ENCODE measurements around the gene AP5B1. TPM values are rescaled to one million over a fixed set of nuclear protein-coding genes. Genes with fewer than 3 reads are reported as not detected.

The AP5B1 gene
- total and polyA plus RNA-seq, 9 of the 15 experiments (the other 6 are each of a cell fraction or from before 2014, with no cell fraction given) = 0.51 to 24.2 (median 5.1) TPM

- ChIA-PET POLR2A (interaction anchor here (0.6 to 3.3 kb wide), 4 partner anchors 11 to 163 kb away, joined by 3 to 18 read pairs (median 10); partner anchors contain the start of gene MUS81), CTCF (ENCODE audit: low intra/inter-chr PET ratio) (interaction anchor here (2.6 kb wide), 1 partner anchor 39 kb away, joined by 31 read pairs; no protein-coding TSS in a partner anchor)
- Histone ChIP-seq H4K20me1 (replicated peaks; ENCODE audit: control insufficient read depth, insufficient read depth, low read length) (peaks cover 8% of the 10 kb centered on the region; the same call in 1 of the 2 replicates), H3K4me1 (replicated peaks in 1 of 2; ENCODE audit: control insufficient read depth in 2 of 2, insufficient read depth in 2 of 2, low read length in 2 of 2) (peaks cover 7 to 44% of the 10 kb centered on the region in 2 experiments; a peak in 4 of 5 replicates), H2AFZ (ENCODE audit: low read depth, low read length) (no peak overlapping the region), H3K36me3 (ENCODE audit: control insufficient read depth, insufficient read depth, low read length) (peaks cover 36% of the 10 kb centered on the region; the same call in 2 of the 3 replicates), H3K9me1 (ENCODE audit: control insufficient read depth, insufficient read depth, low read length) (peaks cover 13% of the 10 kb centered on the region), H3K27me3 (ENCODE audit: control insufficient read depth in 2 of 2, insufficient read depth in 2 of 2, low read length in 2 of 2) (no peaks in the 10 kb centered on the region), H3K4me2 (ENCODE audit: insufficient read depth, low read length) (no peak overlapping the region), H3K4me3 (no peak overlapping the region), H3K27ac (ENCODE audit: extremely low read depth, low read depth, low read length) (no peak overlapping the region), H3K79me2 (ENCODE audit: control insufficient read depth, insufficient read depth, low read length) (peaks cover 22% of the 10 kb centered on the region), H3K9ac (ENCODE audit: insufficient read depth in 1 of 2, low read depth in 2 of 2, low read length in 2 of 2) (peak overlapping the region in 1 of 2 experiments; percentile 40; a peak in 2 of 4 replicates), H3K9me3 (replicated peaks; ENCODE audit: control insufficient read depth, insufficient read depth, low read depth, low read length) (no peaks in the 10 kb centered on the region)
- DNase-seq (ENCODE audit: extremely low read depth in 1 of 4, low spot score in 3 of 4) = no peak
- ATAC-seq = no peak
- TF ChIP-seq THAP7 (CRISPR knock-in tag; IDR thresholded peaks at IDR 0.05) = no peak
- TF ChIP-seq COPS2 (conservative IDR thresholded peaks at IDR 0.05) = no peak
- TF ChIP-seq RBBP5 (IDR thresholded peaks at IDR 0.05; ENCODE audit: borderline replicate concordance, insufficient read depth, low read length, poor library complexity, severe bottlenecking) = no peak
- TF ChIP-seq ZNF609 (CRISPR knock-in tag; IDR thresholded peaks at IDR 0.05; ENCODE audit: borderline replicate concordance) = 0 out of 2 replicates have a peak, but pooled peaks have one; percentile 32
- TF ChIP-seq POLR2G (IDR thresholded peaks at IDR 0.05; ENCODE audit: low read depth, low read length) = peak; percentile 2; the same call in 1 of the 2 replicates
- no peak for TF ChIP-seq MIER1 (IDR thresholded peaks at IDR 0.05; ENCODE audit: low read depth)
- WGBS (ENCODE audit: insufficient coverage, low coverage, missing lambda C conversion rate) = 97% methylated on average over 13 of the region's 20 CpGs
- intact Hi-C loops (cut with micrococcal nuclease) (no loop called here), in situ Hi-C loops (cut with MboI) (no loop called here)
- no TSS peak for BruUV-seq (replicated peaks)
- FAIRE-seq = no peak
These were observed 2.3 kb downstream of the AP5B1 start for GRCh38 chr11:65778431-65778900.
